NCI-H1417 treated with DMSO at 0.1 percent for 48 hours (cell line): ENCODE results near the gene NRAP.

Experiments used
- DNase-seq: peaks from one replicate; lab custom pipeline; 2025; lab: John Stamatoyannopoulos, UW

The NRAP gene

DNA sequence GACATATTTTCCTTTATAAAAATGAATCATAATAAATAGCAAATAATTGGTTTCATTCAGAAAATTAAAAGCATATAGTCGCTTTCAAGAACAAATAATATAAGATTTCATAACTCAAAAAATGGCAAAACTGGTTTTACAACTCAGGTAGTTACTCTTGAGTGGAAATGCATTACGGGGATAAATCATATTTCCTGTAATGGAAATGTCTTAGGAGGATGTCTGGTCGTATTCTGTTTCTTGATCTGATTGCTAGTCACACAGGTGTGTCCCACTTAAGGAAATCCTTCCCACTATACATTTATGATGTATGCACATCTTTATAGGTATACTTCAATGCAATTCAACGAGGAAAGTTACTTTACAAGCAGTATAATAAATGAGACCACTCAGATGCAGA is 20.7 kb downstream of the NRAP start:
- no peak for DNase-seq

DNA sequence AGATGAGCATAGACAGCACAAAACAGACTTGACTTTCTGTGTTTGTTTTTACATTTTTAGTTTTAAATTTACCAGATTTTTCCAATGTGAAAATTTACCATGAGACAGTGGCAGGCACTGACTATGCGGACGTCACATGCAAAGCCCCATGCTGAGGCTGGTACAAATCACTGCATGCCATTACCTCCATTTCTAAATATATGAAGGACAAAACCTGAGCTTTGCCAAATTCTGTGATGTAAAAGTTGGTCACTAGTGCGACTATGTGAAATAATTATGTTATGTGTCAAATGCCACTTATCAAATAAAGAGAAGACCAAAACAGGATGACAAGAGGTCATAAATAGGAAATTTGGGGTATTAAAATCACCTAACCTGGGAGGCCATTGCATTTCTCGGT is 22.1 kb downstream of the NRAP start:
- DNase-seq, result no peak

DNA sequence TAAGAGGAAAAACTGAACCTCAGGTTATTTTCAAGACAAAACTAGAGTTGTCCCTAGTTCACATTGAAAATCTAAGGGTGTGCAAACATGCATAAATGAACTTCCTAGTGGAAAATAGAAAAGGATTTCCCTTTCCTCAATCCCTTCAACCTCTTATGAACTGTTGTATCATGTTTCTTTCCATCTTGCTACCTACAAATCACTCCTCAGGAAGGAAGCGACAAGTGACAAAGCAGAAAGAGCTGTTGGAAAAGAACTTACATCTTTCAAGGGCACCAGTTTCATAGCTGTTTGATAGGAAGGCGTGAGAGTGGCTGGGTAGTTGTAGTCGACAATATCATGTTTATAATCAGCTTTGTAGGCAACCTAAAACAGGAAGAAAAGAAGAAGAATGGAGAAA is 23.9 kb downstream of the NRAP start:
- DNase-seq, result no peak

DNA sequence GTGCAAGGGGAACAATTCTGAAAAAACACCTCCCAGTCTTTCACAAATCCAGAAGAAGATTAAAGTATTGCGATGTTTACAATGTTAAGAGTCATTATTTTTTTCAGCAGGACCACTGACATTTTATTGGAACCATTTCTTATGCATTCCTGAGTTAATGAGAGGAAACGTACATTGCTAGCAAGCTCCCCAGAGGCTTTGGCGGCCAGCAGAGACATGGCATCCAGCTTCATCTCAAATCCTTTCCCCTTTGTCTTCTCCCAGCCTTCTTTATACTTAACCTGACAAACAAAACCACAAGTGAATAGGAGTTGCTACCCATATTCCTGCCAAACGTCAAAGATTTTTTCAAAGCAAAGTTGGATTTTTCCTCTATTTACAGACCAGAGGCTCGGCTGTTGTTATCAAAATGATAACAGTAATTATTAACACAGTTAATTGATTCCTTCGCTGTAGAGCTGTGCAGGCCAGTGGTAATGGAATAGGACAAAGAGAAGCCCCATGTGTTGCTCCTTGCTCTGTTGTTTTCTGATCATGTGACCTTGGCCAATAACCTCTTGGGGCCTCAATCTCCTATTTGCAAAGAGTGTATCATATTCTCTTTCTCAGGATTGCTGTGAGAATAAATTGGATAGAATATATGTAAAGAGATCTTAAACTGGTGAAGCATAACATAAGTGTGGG is 32.0 kb downstream of the NRAP start:
- no peak for DNase-seq

DNA sequence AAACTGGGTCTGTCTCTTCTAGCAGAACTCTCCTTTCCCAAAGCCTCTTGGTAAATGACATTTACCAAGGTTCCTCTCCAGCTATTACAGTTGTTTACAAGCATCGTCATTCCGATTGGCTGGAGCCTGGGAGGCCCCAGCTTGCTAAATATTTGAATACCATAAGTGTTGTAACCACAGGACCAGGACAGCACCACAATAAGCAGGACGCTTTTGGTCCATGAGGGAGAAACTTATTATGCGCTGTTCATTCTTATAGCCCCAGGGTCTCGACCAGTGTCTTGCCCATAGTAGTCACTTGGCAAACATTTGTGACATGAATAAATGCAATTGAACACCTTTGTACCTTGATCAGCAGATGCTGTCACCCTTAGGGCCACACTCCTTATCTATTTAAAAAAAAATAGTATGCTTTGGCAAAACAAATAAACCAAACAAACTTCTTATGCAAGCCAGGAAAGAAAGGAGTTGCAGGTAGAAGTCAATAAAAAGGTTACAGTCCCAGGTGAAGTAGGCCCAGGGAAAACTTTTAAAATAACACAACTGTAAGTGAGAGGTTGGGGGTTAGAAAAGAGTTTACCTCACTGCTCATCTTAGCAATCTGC is 32.8 kb downstream of the NRAP start:
- DNase-seq, result no peak

DNA sequence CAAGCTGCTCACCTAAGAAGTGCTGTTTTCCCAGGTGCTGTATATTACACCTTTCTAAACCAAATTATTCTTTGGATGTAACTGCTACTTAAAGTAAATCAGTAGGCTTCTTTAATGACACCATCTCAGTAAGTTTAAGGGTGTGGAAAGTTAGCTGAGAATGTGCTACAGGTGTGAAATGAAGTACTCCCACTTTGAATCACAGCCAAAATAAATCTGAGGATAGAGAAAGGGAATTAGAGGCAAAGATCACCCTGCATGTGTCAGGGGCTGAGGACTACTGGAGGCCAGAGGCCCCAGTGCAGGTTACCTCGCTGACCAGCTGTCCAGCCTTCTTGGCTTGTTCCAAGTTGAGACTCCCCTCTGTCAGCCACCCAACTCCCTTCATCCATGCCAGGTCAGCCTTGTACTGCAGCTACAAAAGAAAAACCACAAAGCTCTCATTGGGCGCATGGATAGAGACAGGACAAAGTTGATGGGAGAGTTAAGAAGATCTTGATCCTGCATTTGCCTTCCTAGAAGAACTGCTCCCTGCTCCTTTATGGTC is 35.2 kb downstream of the NRAP start:
- no peak for DNase-seq

DNA sequence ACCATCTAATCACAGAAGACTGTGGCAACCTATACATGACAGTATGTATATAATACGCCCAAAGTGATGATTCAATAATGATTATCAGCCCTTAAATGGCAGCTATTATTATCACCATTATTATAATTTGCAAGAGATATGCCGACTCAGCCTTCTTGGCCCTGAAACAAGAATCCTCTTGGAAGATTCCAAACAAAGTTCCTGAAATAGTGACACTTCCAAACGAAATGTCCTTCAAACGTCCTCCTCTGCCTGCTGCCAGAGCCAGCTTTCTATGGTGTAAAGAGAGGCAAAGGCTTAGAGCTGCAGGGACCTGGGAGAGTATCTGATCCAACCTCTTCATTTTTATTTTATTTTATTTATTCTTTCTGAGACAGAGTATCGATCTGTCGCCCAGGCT is 36.0 kb downstream of the NRAP start:
- no peak for DNase-seq

DNA sequence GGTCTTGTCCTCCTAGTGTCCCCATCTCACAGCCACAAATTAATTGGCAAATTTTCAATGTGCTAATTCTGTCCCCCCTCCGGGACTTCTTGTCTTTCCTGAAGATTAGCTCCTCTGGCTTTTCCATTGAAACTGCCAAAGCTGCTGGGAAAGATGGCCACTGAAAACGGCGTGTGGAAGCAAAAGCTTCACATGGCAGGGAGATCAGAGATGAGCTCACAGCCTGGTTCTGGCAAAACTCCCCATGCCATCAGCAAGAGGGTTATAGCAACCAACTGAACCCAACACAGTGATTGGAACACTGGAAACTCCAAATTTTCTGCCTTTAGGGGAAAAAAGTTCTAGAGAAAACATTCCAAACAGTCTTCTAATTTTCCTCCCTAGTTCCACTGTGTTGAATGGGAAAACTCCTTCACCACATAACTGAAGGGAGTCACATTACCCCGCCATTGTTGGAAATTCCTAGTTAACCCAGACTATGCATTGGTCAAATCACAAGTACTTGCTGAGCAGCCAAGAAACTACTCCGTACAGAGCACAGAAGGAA is 37.0 kb downstream of the NRAP start:
- DNase-seq, result no peak

DNA sequence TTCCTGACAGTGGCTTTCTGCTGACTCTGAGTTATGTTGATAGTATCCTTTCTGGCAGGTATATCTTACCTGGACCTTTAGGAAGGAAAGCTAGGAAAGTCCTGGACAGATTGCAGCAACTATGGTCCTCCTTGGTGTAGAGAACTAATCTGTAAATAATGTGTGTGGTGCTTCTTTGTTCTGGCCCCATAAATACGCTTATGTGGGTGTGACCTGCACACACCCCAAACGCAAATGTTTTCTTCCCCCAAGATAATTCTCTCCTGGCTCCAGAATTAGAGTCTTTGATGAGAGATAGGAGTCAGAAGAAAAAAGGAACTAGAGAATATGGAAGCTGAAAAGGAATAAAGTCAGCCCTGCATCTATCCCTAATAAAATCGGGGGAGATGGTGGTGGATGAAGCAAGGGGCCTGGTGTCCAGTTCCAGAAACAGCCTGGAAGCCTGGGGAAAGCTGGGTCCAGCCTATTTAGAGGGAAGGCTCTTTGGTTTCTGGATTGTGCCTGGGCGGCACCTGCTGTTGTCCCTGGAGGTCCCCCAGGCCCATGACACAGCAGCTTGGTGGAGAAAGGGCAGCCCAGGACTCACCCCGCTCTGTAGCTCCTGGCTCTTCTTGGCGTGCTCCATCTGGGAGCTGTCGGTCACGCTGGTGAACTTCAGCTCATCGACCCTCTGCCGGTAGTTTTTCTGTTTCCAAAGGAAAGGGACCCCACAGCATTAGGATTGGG is 38.2 kb downstream of the NRAP start:
- no peak for DNase-seq

DNA sequence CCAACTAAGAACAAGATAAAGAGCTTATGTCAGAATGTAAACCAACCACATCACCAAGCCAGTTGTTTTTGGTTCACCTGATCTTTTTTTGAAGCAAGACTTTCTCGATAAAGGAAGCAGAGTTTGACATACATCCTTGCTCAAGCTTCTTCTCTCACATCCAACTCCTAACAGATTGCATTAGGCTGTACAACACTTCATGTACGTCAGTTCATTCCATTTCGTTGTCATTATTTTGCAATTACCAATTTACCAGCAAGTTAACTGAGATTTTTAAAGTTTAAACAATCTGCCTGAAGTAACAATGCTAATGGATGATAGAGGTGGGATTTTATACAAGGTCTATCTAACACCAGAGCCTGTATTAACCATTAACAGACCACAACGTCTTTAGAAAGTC is 41.0 kb downstream of the NRAP start:
- DNase-seq, result no peak

DNA sequence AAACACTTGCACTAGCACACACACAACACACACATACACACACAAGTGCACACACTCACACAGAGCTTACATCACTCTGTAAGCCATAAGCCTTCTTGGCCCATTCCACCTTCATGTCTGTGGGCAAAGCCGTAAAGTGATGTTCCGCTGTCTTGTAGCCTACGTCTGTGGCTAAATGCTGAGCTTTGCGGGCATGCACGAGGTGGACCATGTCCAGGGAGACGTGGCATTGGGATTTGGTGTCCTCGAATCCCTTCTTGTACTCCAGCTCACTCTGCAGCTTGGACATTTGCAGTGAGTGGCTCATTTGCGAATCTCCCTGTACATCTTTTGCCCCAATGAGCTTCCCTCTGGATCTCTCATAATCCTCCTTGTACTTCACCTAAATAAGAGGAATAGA is 42.0 kb downstream of the NRAP start:
- DNase-seq, result no peak

DNA sequence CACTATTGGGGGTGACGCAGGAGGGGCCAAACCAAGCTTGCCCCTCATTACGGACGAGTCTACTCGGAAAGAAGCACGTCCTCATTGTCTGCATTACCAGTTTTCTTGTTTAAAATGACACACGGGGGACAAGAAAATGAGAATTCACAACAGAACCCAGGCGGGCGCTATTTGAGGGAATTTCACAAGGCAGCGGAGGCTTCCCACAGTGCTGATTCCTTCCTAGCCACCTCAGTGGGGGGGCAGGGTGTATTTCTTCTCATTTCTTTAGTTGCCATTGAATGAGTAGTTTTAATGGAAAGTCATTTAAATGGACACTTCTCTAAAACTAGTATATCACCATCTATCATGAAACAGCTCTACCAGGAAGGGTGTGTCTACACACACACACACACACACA is 42.9 kb downstream of the NRAP start:
- DNase-seq, result no peak

DNA sequence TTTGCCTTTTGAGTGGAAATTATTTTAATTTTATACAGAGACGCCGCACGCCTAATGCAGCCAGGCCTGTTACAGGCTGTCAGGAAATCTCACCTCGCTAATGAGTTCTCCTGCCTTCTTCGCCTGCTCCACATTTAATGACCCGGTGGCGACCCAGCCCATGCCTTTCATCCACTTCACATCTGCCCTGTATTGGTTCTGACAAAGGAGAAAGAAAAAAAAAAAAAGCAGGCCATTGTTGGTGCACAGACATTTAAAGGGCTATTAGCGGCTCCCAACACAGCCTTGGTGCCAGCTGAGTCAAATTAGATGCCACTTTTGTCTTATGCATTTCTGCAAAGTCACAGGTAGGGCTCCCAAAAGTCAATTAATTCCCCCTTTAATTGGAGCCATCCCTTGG is 43.3 kb downstream of the NRAP start:
- DNase-seq, result peak; percentile 1

DNA sequence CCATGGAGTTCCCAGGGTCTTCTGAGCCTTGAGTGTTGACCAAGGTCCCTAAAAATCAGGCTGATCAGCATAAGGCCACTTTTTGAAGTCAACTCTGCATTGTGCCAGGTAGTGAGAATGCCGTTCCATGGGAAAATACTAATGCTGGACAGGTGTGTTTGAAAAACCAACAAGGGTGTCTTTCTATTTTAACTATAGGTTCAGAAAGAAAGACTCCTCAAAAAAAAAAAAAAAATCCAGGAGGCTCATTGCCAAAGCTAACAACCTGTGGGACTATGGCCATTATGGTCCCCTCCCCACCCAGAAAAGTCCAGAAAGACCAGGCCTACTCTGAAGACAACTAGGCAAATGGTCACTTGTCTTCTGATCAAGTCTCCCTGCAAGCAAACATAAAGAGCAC is 44.4 kb downstream of the NRAP start:
- no peak for DNase-seq

DNA sequence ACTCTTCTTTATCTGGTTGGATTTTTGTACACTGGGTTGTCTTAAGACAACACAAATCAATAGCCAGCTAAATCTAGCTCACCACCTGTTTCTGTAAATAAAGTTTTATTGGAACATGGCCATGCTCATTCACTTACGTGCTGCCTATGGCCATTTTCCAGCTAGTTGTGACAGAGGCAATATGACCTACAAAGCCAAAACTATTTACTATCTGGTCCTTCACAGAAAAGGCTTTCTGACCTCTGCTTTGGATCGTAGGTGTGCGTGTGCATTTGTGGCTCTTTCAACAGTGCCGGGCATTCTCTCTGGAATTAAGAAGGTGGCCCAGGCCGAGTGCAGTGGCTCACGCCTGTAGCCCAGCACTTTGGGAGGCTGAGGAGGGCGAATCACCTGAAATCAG is 45.5 kb downstream of the NRAP start:
- DNase-seq, result no peak

DNA sequence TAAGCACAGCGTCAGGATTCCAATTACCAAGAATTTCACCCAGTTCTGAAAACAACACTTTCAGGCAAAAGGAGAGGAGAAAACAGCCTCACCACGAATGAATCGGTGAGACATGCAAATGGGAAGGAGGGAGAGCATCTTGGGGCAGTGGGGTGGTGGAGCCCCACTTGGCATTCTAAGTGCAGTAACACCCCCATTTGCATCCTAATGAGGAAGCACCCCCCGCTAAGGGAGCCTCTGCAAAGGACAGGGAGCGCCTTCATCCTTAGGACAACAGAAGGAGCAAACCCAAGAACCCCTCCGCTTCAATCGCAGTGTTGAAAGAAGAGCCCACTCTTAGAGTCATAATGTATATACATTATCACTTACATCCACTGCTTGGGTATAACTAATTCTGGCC is 46.8 kb downstream of the NRAP start:
- DNase-seq, result no peak

DNA sequence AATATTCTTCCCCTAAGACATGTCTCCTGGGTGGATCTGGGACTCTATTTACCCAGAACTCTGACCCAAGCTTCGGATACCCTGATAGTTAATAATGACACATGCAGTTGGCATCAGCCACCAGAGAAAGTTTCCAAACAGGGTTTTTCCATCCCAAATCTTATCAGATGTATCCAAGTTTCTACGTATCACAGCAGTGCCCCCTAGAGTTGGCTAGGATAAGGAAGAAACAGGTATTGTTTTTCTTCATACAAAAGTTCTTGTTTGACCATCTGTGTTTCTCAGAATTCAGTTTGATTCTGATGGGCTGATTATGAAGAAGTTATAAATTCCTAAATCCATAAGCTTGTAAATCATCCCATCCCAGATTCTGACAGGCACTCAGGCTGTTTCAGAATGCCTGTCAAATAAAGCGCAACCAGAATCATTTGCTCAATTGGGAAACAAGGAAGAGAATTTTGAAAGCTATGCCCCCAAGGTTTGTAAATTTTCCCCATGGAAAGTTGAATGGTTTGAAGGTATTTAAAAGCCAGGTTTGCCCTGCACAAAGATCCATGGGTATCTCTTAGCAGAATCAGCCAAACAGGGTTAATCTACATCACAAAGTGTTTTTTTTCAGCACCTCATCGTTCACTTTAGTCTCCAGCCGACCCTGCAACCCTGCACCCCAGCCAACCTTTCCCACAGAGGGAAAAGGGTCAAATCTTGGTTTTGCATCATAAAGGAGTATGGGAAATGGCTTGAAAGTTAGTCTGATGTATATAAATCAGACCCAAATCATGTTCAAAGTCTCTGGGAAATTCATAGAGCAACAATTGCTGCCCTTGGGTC is 47.4 kb downstream of the NRAP start:
- DNase-seq, result no peak

DNA sequence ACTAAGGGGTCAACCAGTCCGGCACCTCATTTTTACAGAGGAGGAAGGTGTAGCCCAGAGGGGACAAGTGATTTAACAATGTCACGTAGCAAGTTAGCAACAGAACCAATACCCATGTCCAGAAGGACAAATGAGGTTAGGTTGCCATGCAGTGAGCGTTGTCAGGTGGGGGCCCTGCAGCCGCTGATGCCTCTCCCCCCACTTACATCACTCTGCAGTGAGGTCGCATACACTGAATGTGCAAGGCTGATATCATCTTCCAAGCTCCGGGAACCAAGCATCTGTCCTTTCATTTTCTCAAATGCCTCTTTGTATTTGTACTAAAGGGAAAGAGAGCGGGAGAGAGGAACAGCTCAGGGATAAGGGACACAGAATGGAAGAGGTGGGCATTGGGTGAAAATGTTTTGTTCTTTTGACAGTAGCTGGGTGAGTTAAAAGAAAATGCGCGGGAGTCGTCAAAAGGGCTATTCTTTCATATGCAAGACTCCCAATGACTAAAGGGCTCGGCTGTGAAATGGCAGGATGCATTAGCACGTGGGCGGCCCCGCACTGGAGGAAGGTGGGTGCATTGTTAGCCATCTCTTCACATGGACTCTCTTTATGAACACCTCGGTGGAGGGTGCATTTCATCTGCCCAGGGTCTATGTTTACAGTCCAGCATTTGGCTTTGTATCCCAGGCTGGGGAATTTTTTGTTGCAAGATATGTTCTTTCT is 49.7 kb downstream of the NRAP start:
- no peak for DNase-seq

DNA sequence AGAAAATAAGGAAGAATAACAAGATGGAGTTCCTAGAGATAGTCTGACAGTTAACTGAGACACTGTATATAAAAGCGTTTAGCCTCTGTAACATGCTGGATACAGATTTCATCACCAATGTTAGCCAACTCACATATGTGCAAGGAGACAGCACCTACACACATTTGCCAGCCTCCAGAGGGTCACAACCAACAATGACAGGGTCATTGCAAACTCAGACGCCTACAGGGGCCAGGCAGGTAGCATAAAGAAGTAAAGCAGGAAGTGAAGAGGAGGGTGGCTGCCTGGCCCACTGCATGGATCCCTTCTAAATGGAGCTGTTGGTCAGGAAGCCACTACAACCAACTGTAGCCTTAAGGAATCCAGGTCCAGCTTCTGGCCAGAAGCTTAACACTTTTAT is 50.4 kb downstream of the NRAP start:
- no peak for DNase-seq

DNA sequence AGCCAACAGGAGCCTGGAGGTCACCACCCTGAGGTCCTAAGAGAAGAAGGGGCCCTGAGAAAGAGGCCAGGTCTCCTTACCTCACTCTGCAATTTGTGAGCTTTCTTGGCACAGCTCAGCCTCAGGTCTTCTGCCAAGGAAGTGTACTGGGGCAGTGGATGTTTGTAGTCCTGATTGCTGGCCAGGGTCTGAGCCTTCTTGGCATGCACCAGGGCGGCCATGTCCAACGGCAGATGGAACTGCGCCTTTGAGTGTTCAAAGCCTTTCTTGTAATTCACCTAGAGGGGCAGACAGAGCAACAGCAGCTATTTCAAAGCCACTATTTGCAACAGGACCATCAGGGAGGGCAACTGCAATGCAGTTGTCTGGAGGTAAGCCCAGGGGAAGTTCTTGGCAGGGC is 51.7 kb downstream of the NRAP start:
- no peak for DNase-seq
